Lower lobe of right lung (tissue), 2 donors: ENCODE results near the gene SYNDIG1. TPM values are rescaled to one million over a fixed set of nuclear protein-coding genes. Genes with fewer than 3 reads are reported as not detected.

Source experiments
- ATAC-seq, 2 donors: fragments of 200-7000 bp; cut with Tn5 transposase; one replicate each; pipeline ENCODE4 v1.9.1; 2020 to 2022; ENCODE audit warnings: mild to moderate bottlenecking in 2 of 2, moderate library complexity in 2 of 2
- DNase-seq: peaks from one replicate; pipeline ENCODE4 v3.0.0-alpha.2; 2020
- H3K27ac ChIP-seq: fragments of 200-600 bp; one replicate; pipeline ENCODE4 v1.8.0; 2022
- H3K27me3 ChIP-seq: fragments of 200-600 bp; one replicate; pipeline ENCODE4 v1.8.0; 2022; ENCODE audit warnings: low read depth
- H3K36me3 ChIP-seq: fragments of 200-600 bp; one replicate; pipeline ENCODE4 v1.8.0; 2022; ENCODE audit warnings: mild to moderate bottlenecking
- H3K4me1 ChIP-seq: fragments of 200-600 bp; one replicate; pipeline ENCODE4 v1.8.0; 2022
- H3K4me3 ChIP-seq: fragments of 200-600 bp; one replicate; pipeline ENCODE4 v1.8.0; 2022; ENCODE audit warnings: mild to moderate bottlenecking
- H3K9me3 ChIP-seq: fragments of 200-600 bp; one replicate; pipeline ENCODE4 v1.8.0; 2022
- CTCF ChIP-seq: fragments of 200-600 bp; IDR thresholded peaks from one replicate; pipeline ENCODE4 v1.8.0; 2022; ENCODE audit warnings: antibody characterized with exemption, mild to moderate bottlenecking
- intact Hi-C: fragments of 100-400 bp; cut with DNase I; formaldehyde crosslinking; loops from one replicate; pipeline ENCODE4 v1.11.0; 2022
- total RNA-seq: library from RNA; stranded (reverse); fragmentation: NEBNext Ultra II Directional; extraction: Animal tissue kit (Norgen Biotek cat#: 25700); gene quantifications from one replicate; pipeline ENCODE4 v1.2.1, GENCODE V29; 2021
- donor health status: DM: no; HTN: yes; CAD: no; lungs with severe emphysema.

Gene SYNDIG1
- total RNA-seq, 1 donor from 2014 or later = 0.15 TPM

- no peaks in the 10 kb centered on the region for H3K9me3 ChIP-seq
- peaks cover 10% of the 10 kb centered on the region for H3K27me3 ChIP-seq
- TF ChIP-seq CTCF = no peak
- no peaks in the 10 kb centered on the region for H3K4me1 ChIP-seq
- ATAC-seq = no peak
- DNase-seq = no peak
- intact Hi-C loops = no loop called here
- no peak overlapping the region for H3K27ac ChIP-seq
- no peaks in the 10 kb centered on the region for H3K36me3 ChIP-seq
- H3K4me3 ChIP-seq = no peak overlapping the region
Measured at GRCh38 chr20:24460712-24461111, 8.7 kb upstream of the SYNDIG1 start.

GRCh38 chr20:24461848-24462247 lies 7.6 kb upstream of the SYNDIG1 start:
- H3K4me1 ChIP-seq = no peaks in the 10 kb centered on the region
- peaks cover 14% of the 10 kb centered on the region for H3K27me3 ChIP-seq
- H3K36me3 ChIP-seq = no peaks in the 10 kb centered on the region
- ATAC-seq (no peak), DNase-seq (no peak)
- H3K4me3 ChIP-seq = no peak overlapping the region
- no peaks in the 10 kb centered on the region for H3K9me3 ChIP-seq
- H3K27ac ChIP-seq = no peak overlapping the region
- TF ChIP-seq CTCF = no peak
- intact Hi-C loops = no loop called here

- Histone ChIP-seq H3K27ac (no peak overlapping the region), H3K4me1 (no peaks in the 10 kb centered on the region), H3K27me3 (peaks cover 19% of the 10 kb centered on the region), H3K4me3 (no peak overlapping the region), H3K36me3 (no peaks in the 10 kb centered on the region), H3K9me3 (no peaks in the 10 kb centered on the region)
- ATAC-seq = no peak
- TF ChIP-seq CTCF = no peak
- intact Hi-C loops = no loop called here
- no peak for DNase-seq
Measured at GRCh38 chr20:24462460-24463010, 6.9 kb upstream of the SYNDIG1 start.

- H3K36me3 ChIP-seq = no peaks in the 10 kb centered on the region
- no peak for ATAC-seq
- intact Hi-C loops = no loop called here
- TF ChIP-seq CTCF = no peak
- H3K4me3 ChIP-seq = no peak overlapping the region
- no peak for DNase-seq
- peaks cover 40% of the 10 kb centered on the region for H3K27me3 ChIP-seq
- peaks cover 4% of the 10 kb centered on the region for H3K4me1 ChIP-seq
- H3K9me3 ChIP-seq = no peaks in the 10 kb centered on the region
- no peak overlapping the region for H3K27ac ChIP-seq
Measured at GRCh38 chr20:24465159-24465558, 4.3 kb upstream of the SYNDIG1 start.

GRCh38 chr20:24465730-24466129 lies 3.7 kb upstream of the SYNDIG1 start:
- H3K36me3 ChIP-seq = no peaks in the 10 kb centered on the region
- peaks cover 45% of the 10 kb centered on the region for H3K27me3 ChIP-seq
- H3K4me3 ChIP-seq = no peak overlapping the region
- DNase-seq = no peak
- H3K27ac ChIP-seq = no peak overlapping the region
- no peak for TF ChIP-seq CTCF
- intact Hi-C loops = no loop called here
- no peaks in the 10 kb centered on the region for H3K9me3 ChIP-seq
- H3K4me1 ChIP-seq = peaks cover 9% of the 10 kb centered on the region
- no peak for ATAC-seq
